ENCODE measurements around the gene NPC1. TPM values are rescaled to one million over a fixed set of nuclear protein-coding genes. Genes with fewer than 3 reads are reported as not detected.

The NPC1 gene
- total RNA-seq, 4 donors from 2014 or later = 48.0 to 81.8 (median 58.8) TPM

GRCh38 chr18:23541349-23542093, 44.8 kb downstream of the NPC1 start:
- no peak for TF ChIP-seq CTCF (IDR thresholded peaks at IDR 0.05; ENCODE audit: low read depth)

- no peak for TF ChIP-seq CTCF (IDR thresholded peaks at IDR 0.05; ENCODE audit: low read depth)
Observed at GRCh38 chr18:23540867-23541266, 45.4 kb downstream of the NPC1 start.

- TF ChIP-seq CTCF (IDR thresholded peaks at IDR 0.05; ENCODE audit: low read depth) = no peak
Observed at GRCh38 chr18:23539911-23540525, 46.3 kb downstream of the NPC1 start.

- no peak for TF ChIP-seq CTCF (IDR thresholded peaks at IDR 0.05; ENCODE audit: low read depth)
Observed at GRCh38 chr18:23539296-23539695, 47.0 kb downstream of the NPC1 start.

- TF ChIP-seq CTCF (IDR thresholded peaks at IDR 0.05; ENCODE audit: low read depth) = no peak
Observed at GRCh38 chr18:23538870-23539269, 47.4 kb downstream of the NPC1 start.

- no peak for TF ChIP-seq CTCF (IDR thresholded peaks at IDR 0.05; ENCODE audit: low read depth)
Observed at GRCh38 chr18:23538001-23538400, 48.3 kb downstream of the NPC1 start.

GRCh38 chr18:23537274-23537673, 49.0 kb downstream of the NPC1 start:
- no peak for TF ChIP-seq CTCF (IDR thresholded peaks at IDR 0.05; ENCODE audit: low read depth)

Data from subcutaneous adipose tissue (tissue), 4 donors.